K562 (cell line): Measurements from ENCODE around the gene PALLD. TPM values are rescaled to one million over a fixed set of nuclear protein-coding genes. Genes with fewer than 3 reads are reported as not detected.

ENCODE experiments used
- ATAC-seq: fragments of 200-7000 bp; cut with Tn5 transposase; 3 replicates; pipeline ENCODE4 v1.9.1; 2020; ENCODE audit warnings: moderate library complexity
- BruUV-seq: library from RNA; stranded (reverse); fragments of 400-500 nt; replicated peaks from 2 replicates; lab custom pipeline; 2021; lab: Mats Ljungman, UMichigan
- CTCF ChIA-PET: fragments of 300-600 bp; formaldehyde crosslinking; extraction: SDS; loops from one replicate; lab custom pipeline; 2021; ENCODE audit warnings: low intra/inter-chr PET ratio; lab: Yijun Ruan, JAX
- POLR2A ChIA-PET: fragments of 300-600, 350-650 bp; sonication (Branson Sonifier 250); formaldehyde crosslinking; extraction: SDS; loops from one replicate; lab custom pipeline; 2021; ENCODE audit warnings: antibody characterized with exemption, inconsistent platforms; lab: Yijun Ruan, JAX
- DNase-seq, 4 experiments: peaks; one replicate each; pipeline versions ENCODE4 v3.0.0 to v3.0.0-alpha.2; 2011 to 2018; ENCODE audit warnings: low spot score in 3 of 4, mixed read lengths in 3 of 4; ENCODE audit errors: extremely low read depth in 1 of 4
- FAIRE-seq: peaks from 2 replicates; lab custom pipeline; 2011; peaks lifted over from hg19 to GRCh38; lab: Jason Lieb, UNC
- H2AFZ ChIP-seq: 2 replicates; pipeline ENCODE4 v1.6.0; 2011; ENCODE audit warnings: low read depth, low read length, control low read depth, inconsistent platforms
- H3K27ac ChIP-seq: fragments of 200-600 bp; 3 replicates; pipeline ENCODE4 v1.8.0; 2011; ENCODE audit warnings: low read depth, mild to moderate bottlenecking, control low read depth, inconsistent platforms, low read length, moderate library complexity, mixed read lengths; ENCODE audit errors: extremely low read depth
- H3K27me3 ChIP-seq, 2 experiments: fragments of 300-600 bp in 1 of 2; 2 replicates in 1 of 2; 3 replicates in 1 of 2; pipeline versions ENCODE4 v1.6.0 to v1.8.0; 2011; ENCODE audit warnings: inconsistent platforms in 2 of 2, low read length in 2 of 2, mild to moderate bottlenecking in 1 of 2, mixed read lengths in 1 of 2, moderate library complexity in 1 of 2; ENCODE audit not compliant: control insufficient read depth in 2 of 2, insufficient read depth in 2 of 2
- H3K36me3 ChIP-seq: fragments of 300-600 bp; 3 replicates; pipeline ENCODE4 v1.8.0; 2011; ENCODE audit warnings: mild to moderate bottlenecking, low read length, inconsistent platforms; ENCODE audit not compliant: control insufficient read depth, insufficient read depth
- H3K4me1 ChIP-seq, 2 experiments: fragments of 200-600 bp in 1 of 2; replicated peaks in 1 of 2; 2 replicates in 1 of 2; 3 replicates in 1 of 2; pipeline versions ENCODE4 v1.5.1 to v1.8.0; 2011; ENCODE audit warnings: inconsistent platforms in 2 of 2, low read length in 2 of 2, mild to moderate bottlenecking in 1 of 2, mixed read lengths in 1 of 2, moderate library complexity in 1 of 2; ENCODE audit not compliant: control insufficient read depth in 2 of 2, insufficient read depth in 2 of 2
- H3K4me2 ChIP-seq: 2 replicates; pipeline ENCODE4 v1.6.1; 2011; ENCODE audit warnings: low read length, control low read depth, inconsistent platforms, mixed read lengths; ENCODE audit not compliant: insufficient read depth
- H3K4me3 ChIP-seq: fragments of 200-600 bp; sonication (generic), shearing (Covaris generic); 2 replicates; pipeline ENCODE4 v1.5.1; 2016; ENCODE audit warnings: control low read depth, inconsistent platforms
- H3K79me2 ChIP-seq: fragments of 200-600 bp; 3 replicates; pipeline ENCODE4 v1.8.0; 2011; ENCODE audit warnings: low read length, inconsistent platforms; ENCODE audit not compliant: control insufficient read depth, insufficient read depth
- H3K9ac ChIP-seq, 2 experiments: 2 replicates each; pipeline versions ENCODE4 v1.6.0 to v1.6.1; 2011; ENCODE audit warnings: low read depth in 2 of 2, low read length in 2 of 2, control low read depth in 1 of 2, inconsistent platforms in 1 of 2, mild to moderate bottlenecking in 1 of 2, mixed read lengths in 1 of 2; ENCODE audit not compliant: insufficient read depth in 1 of 2
- H3K9me1 ChIP-seq: one replicate; pipeline ENCODE4 v1.6.0; 2011; ENCODE audit warnings: inconsistent platforms, mild to moderate bottlenecking, low read length, moderate library complexity; ENCODE audit not compliant: control insufficient read depth, insufficient read depth
- H3K9me3 ChIP-seq: replicated peaks from 2 replicates; pipeline ENCODE4 v1.5.1; 2011; ENCODE audit warnings: low read depth, low read length, inconsistent platforms; ENCODE audit not compliant: control insufficient read depth, insufficient read depth
- H4K20me1 ChIP-seq: replicated peaks from 2 replicates; pipeline ENCODE4 v1.6.1; 2011; ENCODE audit warnings: low read length, inconsistent platforms, mixed read lengths; ENCODE audit not compliant: control insufficient read depth, insufficient read depth
- BRD4 ChIP-seq: fragments of 200-600 bp; sonication (generic); IDR thresholded peaks from 2 replicates; pipeline ENCODE4 v1.6.1; 2017; ENCODE audit warnings: inconsistent platforms
- CBFA2T3 ChIP-seq: fragments of 450-650 bp; IDR thresholded peaks from 2 replicates; pipeline ENCODE4 v1.6.1; 2017
- ESRRB ChIP-seq: fragments of 250-450 bp; sonication (Bioruptor Pico); IDR thresholded peaks from 2 replicates; pipeline ENCODE4 v1.5.0; 2020; ENCODE audit warnings: mild to moderate bottlenecking, moderate library complexity, borderline replicate concordance
- MIER1 ChIP-seq: fragments of 450-650 bp; IDR thresholded peaks from 2 replicates; pipeline ENCODE4 v1.6.1; 2016; ENCODE audit warnings: antibody characterized with exemption, mild to moderate bottlenecking, low read depth
- RREB1 ChIP-seq: fragments of 250-450 bp; sonication (Bioruptor Pico); IDR thresholded peaks from 2 replicates; pipeline ENCODE4 v1.4.0; 2020
- YBX1 ChIP-seq: fragments of 450-650 bp; IDR thresholded peaks from 2 replicates; pipeline ENCODE4 v1.7.1; 2016; ENCODE audit warnings: mild to moderate bottlenecking
- ZNF134 ChIP-seq: fragments of 250-450 bp; sonication (Bioruptor Pico); conservative IDR thresholded peaks from 2 replicates; pipeline ENCODE4 v1.4.0; 2020
- ZNF384 ChIP-seq: IDR thresholded peaks from 2 replicates; pipeline ENCODE4 v1.6.1; 2012; ENCODE audit warnings: low read depth, low read length, improper control_type of control experiment
- WGBS: fragments of 100-300 bp; shearing (Covaris generic); methylation state at CpG from one replicate; pipeline ENCODE4 v1.1.6; 2016; ENCODE audit warnings: low coverage, mixed read lengths; ENCODE audit not compliant: insufficient coverage; ENCODE audit errors: missing lambda C conversion rate; 5-methylcytosine and 5-hydroxymethylcytosine counted together
- in situ Hi-C: fragments of 300-500 bp; cut with MboI; formaldehyde crosslinking; loops from 4 replicates; pipeline ENCODE4 v1.15.0; 2018; ENCODE audit warnings: inconsistent platforms, mixed read lengths
- intact Hi-C: fragments of 100-400 bp; cut with micrococcal nuclease; formaldehyde crosslinking; loops from 2 replicates; pipeline ENCODE4 v1.14.2; 2022
- polyA plus RNA-seq, 8 experiments: library from polyadenylated mRNA; depleted of rRNA in 4 of 8; stranded (reverse) in 5 of 8; unstranded in 3 of 8; fragments of >200 nt; fragmentation: Nextera tagmentation in 2 of 8; fragmentation: Illumina TruSeq in 1 of 8; extraction: Ambion mirVana in 2 of 8; extraction: Trizol in 1 of 8; gene quantifications; 2 replicates each; pipeline versions ENCODE4 v1.2.1 to v1.2.3, GENCODE V29; 2011 to 2014; ENCODE audit warnings: inconsistent platforms in 1 of 8, missing spikeins in 1 of 8
- total RNA-seq, 7 experiments: library from RNA; depleted of rRNA in 6 of 7; stranded (reverse); fragments of >200 nt in 6 of 7; fragmentation: Illumina TruSeq in 2 of 7; extraction: Trizol in 2 of 7; gene quantifications; 2 replicates each; pipeline versions ENCODE4 v1.2.1 to v1.2.3, GENCODE V29; 2011 to 2021; ENCODE audit warnings: low replicate concordance in 1 of 7

The PALLD gene
- total and polyA plus RNA-seq, 9 of the 15 experiments (the other 6 are each of a cell fraction or from before 2014, with no cell fraction given): 0.01 to 0.35 (median 0.06) TPM; not detected in 3

GRCh38 chr4:168782439-168782838 is 285.6 kb downstream of the PALLD start (continued):
- no peak for TF ChIP-seq RREB1

- Histone ChIP-seq H3K4me1 (no peaks in the 10 kb centered on the region), H3K36me3 (no peaks in the 10 kb centered on the region), H3K79me2 (no peaks in the 10 kb centered on the region), H4K20me1 (no peaks in the 10 kb centered on the region), H3K27me3 (peaks cover 0 to 6% of the 10 kb centered on the region in 2 experiments; a peak in 1 of 5 replicates), H3K9me1 (no peaks in the 10 kb centered on the region), H2AFZ (no peak overlapping the region), H3K27ac (no peak overlapping the region), H3K4me2 (no peak overlapping the region), H3K9ac (no peak overlapping the region), H3K4me3 (no peak overlapping the region), H3K9me3 (no peaks in the 10 kb centered on the region)
- DNase-seq: no peak
- intact Hi-C loops (no loop called here), in situ Hi-C loops (no loop called here)
- ChIA-PET POLR2A (no interaction called here), CTCF (no interaction called here)
- TF ChIP-seq ESRRB (no peak), ZNF134 (CRISPR knock-in tag) (no peak), BRD4 (no peak), CBFA2T3 (no peak), ZNF384 (no peak), YBX1 (no peak), MIER1 (no peak)
- WGBS: 4% methylated on average over 10 of the region's 10 CpGs
- no peak for FAIRE-seq
- ATAC-seq: no peak
- BruUV-seq: no TSS peak
Measured at GRCh38 chr4:168784786-168785461, 288.1 kb downstream of the PALLD start.
